ENCODE measurements around the gene KRR1.

KRR1 gene

GRCh38 chr12:75511116-75512048, at the start of gene KRR1:
Gene KRR1 (minus strand): TSS chr12:75511609. CDS start chr12:75511597, 12 bp downstream.
- peak; percentile 98 for FAIRE-seq

GRCh38 chr12:75560167-75560566, 48.8 kb upstream of the KRR1 start:
- FAIRE-seq, result peak; percentile 82

GRCh38 chr12:75558287-75558686, 46.9 kb upstream of the KRR1 start:
- no peak for FAIRE-seq

GRCh38 chr12:75556311-75556899, 45.0 kb upstream of the KRR1 start:
- FAIRE-seq, result no peak

- FAIRE-seq, result no peak
Measured at GRCh38 chr12:75554556-75554880, 43.1 kb upstream of the KRR1 start.

GRCh38 chr12:75553836-75554555, 42.6 kb upstream of the KRR1 start:
- no peak for FAIRE-seq

GRCh38 chr12:75553398-75553797, 42.0 kb upstream of the KRR1 start:
- no peak for FAIRE-seq

GRCh38 chr12:75551477-75551876, 40.1 kb upstream of the KRR1 start:
- no peak for FAIRE-seq

GRCh38 chr12:75550401-75551240, 39.2 kb upstream of the KRR1 start:
- no peak for FAIRE-seq

- no peak for FAIRE-seq
Measured at GRCh38 chr12:75549989-75550388, 38.6 kb upstream of the KRR1 start.

- FAIRE-seq, result no peak
Measured at GRCh38 chr12:75548879-75549278, 37.5 kb upstream of the KRR1 start.

- FAIRE-seq, result no peak
Measured at GRCh38 chr12:75545636-75546035, 34.2 kb upstream of the KRR1 start.

GRCh38 chr12:75543529-75543928, 32.1 kb upstream of the KRR1 start:
- FAIRE-seq, result no peak

GRCh38 chr12:75542942-75543341, 31.5 kb upstream of the KRR1 start:
- no peak for FAIRE-seq

GRCh38 chr12:75539889-75540288, 28.5 kb upstream of the KRR1 start:
- FAIRE-seq, result no peak

- FAIRE-seq, result no peak
Measured at GRCh38 chr12:75533239-75533638, 21.8 kb upstream of the KRR1 start.

GRCh38 chr12:75529826-75530225, 18.4 kb upstream of the KRR1 start:
- FAIRE-seq, result no peak

- no peak for FAIRE-seq
Measured at GRCh38 chr12:75529316-75529715, 17.9 kb upstream of the KRR1 start.

- FAIRE-seq, result no peak
Measured at GRCh38 chr12:75528692-75529091, 17.3 kb upstream of the KRR1 start.

- no peak for FAIRE-seq
Measured at GRCh38 chr12:75528272-75528671, 16.9 kb upstream of the KRR1 start.

GRCh38 chr12:75526655-75527511, 15.5 kb upstream of the KRR1 start:
- peak; percentile 59 for FAIRE-seq

- no peak for FAIRE-seq
Measured at GRCh38 chr12:75525263-75525662, 13.9 kb upstream of the KRR1 start.

Measured in endometrium (tissue), 2 donors.